Upper lobe of left lung (tissue), 4 donors: Measurements from ENCODE around the gene RYR3.

Experiments
- CTCF ChIP-seq, 6 experiments: fragments of 450-650 bp in 4 of 6; fragments of 200-600 bp in 2 of 6; sonication (generic) in 2 of 6; IDR thresholded peaks; one replicate each; pipeline ENCODE4 v1.5.1; 2016 to 2019; ENCODE audit warnings: antibody characterized with exemption in 6 of 6
- EP300 ChIP-seq, 4 donors: sonication (generic); formaldehyde crosslinking; IDR thresholded peaks; one replicate each; pipeline ENCODE4 v1.5.1; 2017; ENCODE audit warnings: antibody characterized with exemption in 4 of 4, control low read depth in 2 of 4
- POLR2A ChIP-seq, 4 donors: fragments of 450-650 bp; IDR thresholded peaks; one replicate each; pipeline ENCODE4 v1.5.1; 2016 to 2017; ENCODE audit warnings: antibody characterized with exemption in 4 of 4, mild to moderate bottlenecking in 2 of 4
- POLR2AphosphoS5 ChIP-seq, 2 donors: sonication (generic); formaldehyde crosslinking; IDR thresholded peaks; one replicate each; pipeline ENCODE4 v1.5.1; 2017; ENCODE audit warnings: antibody characterized with exemption in 2 of 2

GRCh38 chr15:33533197-33533596 lies 222.4 kb downstream of the RYR3 start:
- TF ChIP-seq POLR2A (IDR thresholded peaks at IDR 0.05) (no peak), CTCF (IDR thresholded peaks at IDR 0.05) (no peak), POLR2AphosphoS5 (IDR thresholded peaks at IDR 0.05) (no peak), EP300 (IDR thresholded peaks at IDR 0.05) (no peak)
